Erythroblast (primary cell): ENCODE data around the gene TRMT61A.

ENCODE experiments used
- GATA1 ChIP-seq: IDR thresholded peaks from 2 replicates; pipeline ENCODE4 v1.6.1; 2011; ENCODE audit warnings: low read depth, mild to moderate bottlenecking, control low read depth, low read length, moderate library complexity
- POLR2A ChIP-seq: IDR thresholded peaks from 2 replicates; pipeline ENCODE4 v1.6.1; 2011; ENCODE audit warnings: mild to moderate bottlenecking, low read length

DNA sequence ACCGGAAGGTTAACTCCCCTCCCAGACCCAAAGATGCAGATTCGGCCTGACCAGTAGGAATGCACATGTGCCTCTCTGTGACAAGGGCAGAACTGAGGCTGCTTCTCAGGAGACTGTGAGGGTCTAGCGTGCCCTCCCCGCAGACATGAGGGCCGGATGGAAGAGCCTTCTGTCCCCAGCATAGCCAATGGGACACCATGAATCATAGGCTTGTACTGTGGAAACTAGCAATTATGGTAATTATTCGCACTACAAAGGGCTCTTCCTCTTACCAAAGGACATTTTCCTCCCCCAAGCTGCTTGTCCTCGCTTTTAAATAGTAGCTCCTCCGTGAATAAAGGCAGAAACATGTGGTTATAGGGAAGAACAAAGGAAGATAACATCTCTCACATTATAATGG lies 40.0 kb downstream of the TRMT61A start:
- no peak for TF ChIP-seq POLR2A
- no peak for TF ChIP-seq GATA1
